Jurkat, Clone E6-1 (cell line): ENCODE data around the gene ARL15.

Experiments used
- DNase-seq: peaks from one replicate; pipeline ENCODE4 v3.0.0-alpha.2; 2011; ENCODE audit warnings: low read depth, low spot score
- H3K4me3 ChIP-seq: 2 replicates; pipeline ENCODE4 v1.5.1; 2011; ENCODE audit warnings: mild to moderate bottlenecking, low read length, control low read depth, moderate library complexity

The ARL15 gene

GRCh38 chr5:54136516-54137440 is 173.6 kb downstream of the ARL15 start:
- DNase-seq, result no peak

DNA sequence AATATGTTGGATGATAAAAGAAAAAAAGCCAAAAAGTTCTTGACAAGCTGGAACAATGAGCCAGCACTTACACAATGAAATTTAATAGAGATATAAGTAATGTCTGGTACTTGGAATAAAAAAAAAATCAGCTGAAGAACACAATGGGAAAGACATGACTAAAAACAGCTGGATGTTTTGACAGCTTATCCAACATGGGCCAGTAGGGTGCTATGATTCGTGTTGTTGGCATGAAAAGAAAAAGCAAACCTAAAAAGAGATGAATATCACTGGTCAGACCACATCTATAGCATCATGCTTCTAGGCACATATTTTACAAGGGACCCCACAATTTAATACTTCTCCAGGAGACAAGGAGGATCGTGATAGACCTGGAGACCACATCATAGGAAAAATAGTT is 175.3 kb downstream of the ARL15 start:
- DNase-seq, result no peak
- H3K4me3 ChIP-seq, result no peak overlapping the region

More at GRCh38 chr5:54136516-54137440, 173.6 kb downstream of the ARL15 start:
- H3K4me3 ChIP-seq, result no peak overlapping the region

GRCh38 chr5:54133917-54134316 is 176.5 kb downstream of the ARL15 start:
- H3K4me3 ChIP-seq, result no peak overlapping the region
- DNase-seq, result no peak

DNA sequence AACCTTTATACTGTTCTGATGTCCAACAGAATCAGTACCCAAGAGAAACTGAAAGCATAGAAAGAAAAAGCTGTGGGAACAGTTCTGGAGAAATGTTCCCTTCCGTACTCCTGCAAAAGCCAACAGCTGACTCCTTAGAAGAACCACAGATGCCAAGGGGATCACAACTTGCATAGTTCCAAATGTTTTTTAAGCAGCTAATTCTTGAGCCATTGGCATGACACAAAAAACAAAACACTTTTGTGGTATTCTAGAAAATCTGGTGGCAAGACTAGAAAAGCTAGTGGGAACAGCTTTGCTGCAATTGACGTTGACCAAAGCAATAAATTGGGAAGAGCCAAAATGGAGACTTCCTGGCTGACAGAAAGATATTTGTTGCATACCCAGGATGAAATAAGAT is 189.9 kb downstream of the ARL15 start:
- no peak overlapping the region for H3K4me3 ChIP-seq
- DNase-seq, result no peak

- H3K4me3 ChIP-seq, result no peak overlapping the region
- DNase-seq, result no peak
Measured at GRCh38 chr5:54117957-54118356, 192.4 kb downstream of the ARL15 start.

GRCh38 chr5:54115735-54116403 is 194.5 kb downstream of the ARL15 start:
- DNase-seq, result no peak
- no peak overlapping the region for H3K4me3 ChIP-seq

DNA sequence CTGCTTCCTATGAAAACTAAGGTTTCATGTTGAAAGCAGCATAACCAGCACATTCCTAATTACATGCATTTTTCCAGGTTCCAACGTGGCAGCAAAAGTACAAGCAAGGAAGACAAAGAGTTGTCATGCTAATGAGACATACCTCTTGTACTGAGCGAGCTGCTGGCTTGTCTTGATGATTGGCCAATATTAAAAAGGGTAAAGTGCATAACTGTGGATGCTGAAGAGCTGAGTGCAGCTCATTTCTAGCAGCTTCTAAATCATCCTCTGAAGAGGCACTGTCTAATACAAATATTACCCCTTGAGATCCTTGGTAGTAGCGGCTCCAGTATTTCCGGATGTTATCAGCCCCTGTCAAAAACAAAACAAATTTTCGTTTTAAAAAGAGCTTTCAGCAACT is 197.3 kb downstream of the ARL15 start:
- no peak for DNase-seq
- no peak overlapping the region for H3K4me3 ChIP-seq

GRCh38 chr5:54109626-54110330 is 200.6 kb downstream of the ARL15 start:
- DNase-seq, result no peak
- H3K4me3 ChIP-seq, result no peak overlapping the region

- no peak overlapping the region for H3K4me3 ChIP-seq
- no peak for DNase-seq
Measured at GRCh38 chr5:54108136-54108535, 202.2 kb downstream of the ARL15 start.

- no peak for DNase-seq
- no peak overlapping the region for H3K4me3 ChIP-seq
Measured at GRCh38 chr5:54103871-54104270, 206.5 kb downstream of the ARL15 start.

- no peak for DNase-seq
- no peak overlapping the region for H3K4me3 ChIP-seq
Measured at GRCh38 chr5:54098267-54098666, 212.1 kb downstream of the ARL15 start.

GRCh38 chr5:54095969-54096368 is 214.4 kb downstream of the ARL15 start:
- H3K4me3 ChIP-seq, result no peak overlapping the region
- DNase-seq, result no peak

DNA sequence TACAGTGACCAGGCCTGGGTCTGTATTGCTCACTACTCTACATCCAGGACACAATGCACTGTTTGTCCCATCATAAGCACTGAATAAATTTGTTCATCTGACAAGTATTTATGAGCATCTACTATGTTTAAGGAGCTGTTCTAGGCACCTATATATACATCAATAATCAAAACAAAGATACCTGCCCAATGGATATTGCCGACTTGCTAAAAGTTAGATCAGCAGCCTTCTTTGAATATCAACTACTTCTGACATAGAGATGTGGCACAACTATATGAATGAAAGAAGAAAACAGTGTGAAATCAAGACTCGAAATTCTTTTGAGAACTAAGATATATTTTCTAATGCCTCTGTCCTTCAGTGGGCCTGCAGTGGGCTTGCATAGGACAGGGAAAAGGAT is 215.7 kb downstream of the ARL15 start:
- no peak overlapping the region for H3K4me3 ChIP-seq
- no peak for DNase-seq

DNA sequence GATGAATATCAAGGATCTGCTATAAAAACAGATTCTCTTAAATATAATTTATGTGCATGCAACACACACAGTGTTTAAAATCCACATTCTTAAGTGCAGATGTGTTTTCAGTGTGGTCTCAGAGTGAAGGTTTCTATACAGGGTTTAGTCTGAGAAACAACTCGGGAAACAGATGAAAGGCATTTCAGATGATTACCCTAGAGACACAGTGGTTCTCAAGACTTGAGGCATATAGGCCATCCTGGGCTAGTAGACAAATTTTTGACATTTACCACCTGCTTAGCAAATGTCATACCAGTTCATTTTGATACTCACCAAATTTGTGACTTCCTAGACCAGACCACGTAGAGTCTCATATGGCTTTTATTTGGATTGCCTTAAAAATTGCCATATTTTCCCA is 216.5 kb downstream of the ARL15 start:
- DNase-seq, result no peak
- no peak overlapping the region for H3K4me3 ChIP-seq

- no peak overlapping the region for H3K4me3 ChIP-seq
- DNase-seq, result no peak
Measured at GRCh38 chr5:54093081-54093492, 217.3 kb downstream of the ARL15 start.

- H3K4me3 ChIP-seq, result no peak overlapping the region
- no peak for DNase-seq
Measured at GRCh38 chr5:54091307-54092130, 218.9 kb downstream of the ARL15 start.

DNA sequence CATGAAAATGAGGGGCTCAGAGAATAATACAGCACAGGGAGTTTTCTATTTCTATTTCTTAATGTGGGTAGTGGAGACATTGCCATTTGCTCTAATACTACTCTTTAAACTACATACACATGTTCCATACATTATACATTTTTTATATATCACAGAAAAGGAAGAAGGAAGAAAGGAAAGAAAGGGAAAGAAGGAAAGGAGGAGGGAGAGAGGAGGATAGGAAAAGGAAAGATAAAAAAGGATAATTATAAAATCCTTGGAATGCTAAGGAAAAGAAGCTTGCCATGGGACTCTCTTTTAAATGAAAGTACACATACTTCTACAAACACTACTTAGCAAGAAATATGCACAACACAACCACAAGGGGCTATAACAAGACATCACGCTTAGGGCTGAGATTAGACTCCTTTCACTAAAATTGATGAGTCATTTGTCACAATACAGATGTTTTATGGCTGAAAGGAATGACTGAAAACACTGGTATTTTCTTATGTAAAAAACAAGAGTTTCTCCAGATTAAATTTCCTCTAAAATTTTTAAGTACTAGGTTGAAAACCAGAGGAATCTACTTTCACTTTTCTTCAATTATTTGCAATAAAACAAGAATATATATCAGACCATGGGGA is 219.8 kb downstream of the ARL15 start:
- peak; percentile 25 for DNase-seq
- H3K4me3 ChIP-seq, result no peak overlapping the region

DNA sequence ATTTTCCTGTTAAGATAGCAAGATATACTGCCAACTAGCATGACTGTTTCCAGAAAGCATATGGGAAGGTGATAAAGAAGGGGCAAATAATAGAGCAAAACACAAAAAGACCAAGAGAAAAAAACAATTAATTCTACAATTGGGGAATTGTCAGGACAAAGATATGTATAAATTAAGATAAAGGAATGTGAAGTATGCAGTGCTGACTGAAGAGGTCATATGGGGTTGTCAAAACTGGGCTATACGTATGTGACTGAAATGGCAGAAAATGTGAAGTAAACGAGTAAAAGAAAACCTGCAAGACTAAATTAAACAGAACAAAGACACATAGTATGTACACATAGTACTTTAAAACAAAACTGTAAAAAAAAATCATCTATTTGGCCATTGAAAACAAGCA is 222.3 kb downstream of the ARL15 start:
- H3K4me3 ChIP-seq, result no peak overlapping the region
- DNase-seq, result no peak

GRCh38 chr5:54087436-54087835 is 222.9 kb downstream of the ARL15 start:
- DNase-seq, result no peak

More at GRCh38 chr5:54087436-54087835, 222.9 kb downstream of the ARL15 start:
- H3K4me3 ChIP-seq, result no peak overlapping the region
